OCI-M1 (cell line): ENCODE data around the gene KAT2A.
A peak's percentile ranks its signal among the peaks of the same experiment; 100 is the strongest.

Experiments
- DNase-seq: peaks from one replicate; lab custom pipeline; 2025; lab: John Stamatoyannopoulos, UW

Gene KAT2A

DNA sequence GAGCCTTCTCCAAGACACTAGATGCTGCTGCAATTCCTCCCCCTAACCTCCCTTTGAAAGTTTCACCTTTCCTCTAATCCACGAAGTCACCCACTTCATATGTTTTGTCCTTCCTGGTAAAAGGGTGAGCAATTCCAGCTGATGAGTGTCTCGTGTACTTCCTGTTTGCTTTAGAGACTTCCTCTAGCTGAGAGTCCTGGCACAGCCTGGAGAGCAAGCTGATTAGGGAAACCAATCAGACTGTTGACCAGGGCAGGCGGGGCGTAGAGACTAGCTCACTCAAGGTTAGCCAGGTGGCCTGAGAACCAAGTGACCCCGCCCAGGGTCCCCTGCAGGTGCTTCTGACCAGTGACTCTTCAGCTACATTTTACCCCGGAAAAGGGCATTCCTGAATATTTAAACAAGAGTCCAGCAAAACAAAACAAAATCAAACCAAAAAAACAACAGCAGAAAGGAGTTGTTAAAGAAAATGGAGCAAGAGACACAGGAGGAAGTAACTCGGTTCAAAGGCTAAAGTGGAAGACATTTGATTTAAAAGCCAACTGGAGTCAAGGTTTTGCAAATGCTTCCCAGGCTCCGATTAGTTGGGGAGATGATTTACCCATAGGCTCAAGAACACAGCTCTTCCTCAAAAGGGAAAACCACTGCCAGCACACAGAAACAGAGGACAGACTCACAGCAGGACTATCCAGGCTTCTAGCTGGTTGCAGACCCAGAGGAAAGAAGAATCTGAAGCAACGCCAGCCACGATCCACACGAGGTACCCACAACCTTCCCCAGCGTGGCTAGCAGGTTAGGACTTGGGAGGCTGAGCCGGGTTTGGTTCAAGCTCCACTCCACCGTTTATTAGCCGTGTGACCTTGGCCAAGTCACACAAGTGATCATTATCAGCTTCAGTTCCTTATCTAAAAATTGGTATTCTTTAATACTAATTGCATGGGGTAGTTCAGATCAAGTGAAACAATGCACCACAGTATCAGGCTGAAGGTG, 14.8 kb upstream of the KAT2A start:
- peak; percentile 44 for DNase-seq

DNA sequence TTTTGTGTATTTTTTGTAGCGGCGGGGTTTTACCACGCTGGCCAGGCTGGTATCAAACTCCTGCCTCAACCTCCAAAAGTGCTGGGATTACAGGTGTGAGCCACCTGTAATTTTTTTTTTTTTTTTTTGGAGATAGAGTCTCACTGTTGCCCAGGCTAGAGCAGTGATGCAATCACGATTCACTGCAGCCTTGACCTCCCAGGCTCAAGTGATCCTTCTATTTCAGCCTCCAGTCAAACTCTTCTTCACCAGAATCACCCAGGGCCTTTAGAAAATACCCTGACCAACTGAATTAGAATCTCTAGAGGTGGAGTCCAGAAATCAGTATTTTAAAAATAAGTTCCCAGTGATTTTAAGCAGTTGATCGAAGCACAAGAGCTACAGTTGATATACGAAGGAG, 14.0 kb upstream of the KAT2A start:
- DNase-seq, result no peak

DNA sequence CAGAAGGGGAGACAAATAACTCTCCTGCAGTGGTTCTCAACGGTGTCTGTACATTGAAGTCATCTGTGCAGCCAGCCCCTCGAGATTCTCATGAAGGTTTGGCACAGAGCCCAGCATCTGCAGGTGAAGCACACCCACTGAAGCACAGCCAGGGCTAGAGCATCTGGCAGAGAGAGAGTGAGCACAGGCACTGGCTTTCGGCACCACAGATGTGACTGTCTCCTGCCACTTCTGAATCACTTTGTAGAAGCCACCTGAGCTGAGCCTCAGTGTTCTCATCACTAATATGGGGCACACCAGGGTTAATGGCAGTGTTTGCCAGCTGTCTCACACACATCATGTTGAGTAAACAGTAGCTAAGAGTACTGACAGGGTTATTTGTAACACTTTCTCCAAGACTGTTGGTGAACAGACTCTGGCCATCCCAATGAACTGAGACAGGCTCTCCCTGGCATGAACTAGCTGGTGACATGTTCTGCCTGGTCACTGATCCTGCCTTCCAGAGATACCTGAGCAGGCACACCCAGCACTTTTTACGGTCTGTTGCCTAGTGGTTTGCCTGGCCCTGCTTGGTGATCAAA, 12.4 kb upstream of the KAT2A start:
- no peak for DNase-seq

DNA sequence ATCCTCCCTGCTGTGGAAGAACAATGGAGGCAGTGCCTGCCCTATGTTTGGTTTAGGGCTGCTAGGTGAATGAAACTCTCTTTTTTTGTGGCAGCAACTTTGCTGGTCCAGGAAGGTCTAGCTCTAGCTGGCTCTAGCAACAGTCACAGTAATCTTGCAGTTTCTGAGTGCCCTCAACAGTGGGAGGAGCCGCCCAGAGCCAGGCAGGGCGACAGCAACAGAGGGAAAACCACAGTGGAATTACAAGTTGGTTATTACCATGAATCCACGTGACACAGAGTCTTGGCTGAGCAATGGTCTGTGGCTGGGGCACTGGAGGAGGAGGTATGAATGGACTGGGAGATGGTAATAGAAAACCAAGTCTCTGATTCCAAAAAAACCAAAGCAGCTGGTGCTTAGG, 11.8 kb upstream of the KAT2A start:
- peak; percentile 84 for DNase-seq

DNA sequence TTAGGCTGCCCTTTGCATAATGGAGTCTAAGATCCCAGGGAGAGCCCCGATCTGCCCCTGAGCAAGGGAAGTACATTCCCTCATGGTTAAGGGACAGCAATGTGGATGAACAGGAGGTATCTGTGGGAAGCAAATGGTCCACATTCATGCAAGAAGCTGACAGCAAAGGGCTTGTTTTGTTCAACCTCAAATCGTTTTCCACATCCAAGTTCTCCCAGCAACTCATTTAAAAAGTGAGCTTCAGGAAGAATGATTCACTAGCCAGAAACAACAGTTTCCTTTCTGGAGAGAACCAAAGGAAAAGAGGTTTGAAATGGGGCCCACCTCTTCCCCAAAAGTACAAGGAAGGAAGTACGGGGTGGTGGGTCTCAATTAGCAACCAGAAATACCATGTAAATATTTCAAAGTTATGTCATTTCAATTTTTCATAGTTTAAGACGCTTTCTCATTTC, 10.8 kb upstream of the KAT2A start:
- no peak for DNase-seq

DNA sequence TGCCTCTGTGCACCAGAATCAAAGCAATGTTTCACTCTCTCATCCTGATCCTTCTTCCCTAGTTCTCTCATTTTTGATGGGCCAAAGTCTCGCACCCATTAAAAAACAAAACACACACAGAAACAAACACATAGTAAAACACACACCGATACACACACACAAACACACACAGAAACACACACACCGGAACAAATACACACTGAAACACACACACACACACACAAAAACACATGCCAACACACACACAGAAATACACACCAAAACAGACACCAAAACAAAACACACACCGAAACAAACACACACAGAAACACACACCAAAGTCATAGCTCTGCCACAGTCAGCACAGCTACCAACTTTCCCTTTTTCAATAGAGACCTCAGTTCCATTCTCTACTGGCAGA, 10.1 kb upstream of the KAT2A start:
- no peak for DNase-seq

DNA sequence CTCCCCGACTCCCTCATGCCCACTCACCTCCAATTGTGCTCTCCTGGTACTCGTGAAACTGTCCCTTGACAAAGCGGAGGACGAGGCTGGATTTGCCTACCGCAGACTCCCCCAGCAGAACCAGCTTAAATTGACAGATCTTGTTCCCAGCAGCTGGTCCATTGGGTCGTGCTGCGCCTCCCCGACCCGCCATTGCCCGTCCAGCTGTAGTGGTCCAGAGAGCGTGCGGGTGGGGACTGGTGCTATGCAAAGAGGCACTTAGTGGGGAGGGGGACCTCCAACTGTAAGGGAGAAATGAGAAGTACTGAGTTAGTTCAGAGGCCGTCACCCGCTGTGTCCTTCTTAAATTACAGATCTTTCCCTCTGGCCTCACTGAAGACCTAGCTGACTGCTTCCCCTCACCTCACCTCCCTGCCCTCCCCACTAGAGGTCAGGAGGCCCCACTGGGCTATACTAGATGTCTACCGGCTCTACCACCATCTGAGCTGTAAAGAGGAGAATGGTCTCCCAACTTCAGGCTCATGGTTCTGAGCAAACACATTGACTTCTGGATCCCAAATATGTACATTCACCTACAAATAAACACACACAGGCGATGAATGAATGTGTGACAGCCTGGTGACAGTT, 9.3 kb upstream of the KAT2A start:
- no peak for DNase-seq

DNA sequence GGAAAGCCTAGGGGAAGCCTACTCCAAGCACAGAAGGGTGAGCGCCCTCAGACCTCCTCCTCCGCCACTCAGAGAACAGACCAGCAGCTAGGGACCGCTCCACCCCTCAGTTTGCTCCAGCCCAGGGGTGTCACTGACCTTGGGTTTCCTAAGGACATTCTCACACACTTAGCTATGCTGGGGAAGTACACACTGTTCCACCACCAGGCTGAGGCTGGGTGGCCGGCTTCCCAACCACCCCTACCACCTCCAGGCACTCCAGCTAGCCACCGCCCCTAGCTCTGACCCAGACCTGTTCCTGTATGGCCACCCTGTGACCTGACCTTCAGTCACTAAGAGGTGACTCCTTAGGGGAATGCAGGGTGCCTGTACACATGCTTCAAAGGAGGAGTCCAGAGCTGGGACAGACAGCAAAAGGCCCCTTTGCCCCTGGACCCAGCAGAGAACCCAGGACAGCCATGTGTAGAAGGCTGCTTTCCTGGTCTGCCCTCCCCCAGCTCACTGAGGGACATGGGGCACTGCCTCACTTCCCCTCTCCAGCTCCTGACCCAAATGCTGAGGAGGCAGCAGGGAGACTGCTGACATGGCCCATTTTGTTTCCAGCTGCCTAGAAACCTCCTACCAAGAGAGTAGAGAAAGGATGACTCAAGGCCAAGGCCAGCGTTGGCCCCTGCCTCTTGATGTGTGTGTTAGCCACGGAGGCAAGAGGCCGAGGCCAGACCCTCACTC, 8.1 kb upstream of the KAT2A start:
- DNase-seq, result no peak

DNA sequence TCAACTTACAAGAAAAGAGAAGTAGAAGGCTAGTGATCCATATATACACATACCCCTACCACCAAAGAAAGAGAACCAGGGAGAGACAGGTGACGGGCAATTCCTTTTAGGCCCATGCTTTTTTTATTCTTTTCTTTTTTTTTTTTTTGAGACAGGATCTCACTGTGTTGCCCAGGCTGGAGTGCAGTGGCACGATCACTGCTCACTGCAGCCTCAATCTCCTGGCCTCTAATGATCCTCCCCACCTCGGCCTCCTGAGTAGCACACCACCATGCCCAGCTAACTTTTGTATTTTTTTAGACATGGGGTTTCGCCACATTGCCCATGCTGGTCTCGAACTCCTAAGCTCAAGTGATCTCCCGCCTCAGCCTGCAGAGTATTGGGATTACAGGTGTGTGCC, 6.2 kb upstream of the KAT2A start:
- no peak for DNase-seq

DNA sequence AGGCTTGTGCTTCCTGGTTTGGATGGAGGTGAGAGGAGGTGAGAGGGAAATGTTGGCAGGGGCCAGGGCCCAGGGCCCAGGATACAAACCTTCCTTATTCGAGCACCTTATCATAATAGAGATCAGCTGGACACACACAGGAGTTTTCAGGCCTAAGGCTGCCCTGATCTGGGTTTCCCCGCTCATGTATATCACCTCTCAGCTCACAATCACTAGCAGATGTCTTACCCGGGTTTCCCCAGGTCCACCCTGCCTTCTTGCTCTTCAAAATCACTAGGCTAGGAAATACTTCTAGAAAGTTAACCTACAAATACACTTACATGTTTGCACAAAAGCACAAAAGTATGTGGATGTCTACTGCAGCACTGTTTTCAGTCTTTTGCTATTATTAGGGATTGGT, 5.7 kb upstream of the KAT2A start:
- no peak for DNase-seq

DNA sequence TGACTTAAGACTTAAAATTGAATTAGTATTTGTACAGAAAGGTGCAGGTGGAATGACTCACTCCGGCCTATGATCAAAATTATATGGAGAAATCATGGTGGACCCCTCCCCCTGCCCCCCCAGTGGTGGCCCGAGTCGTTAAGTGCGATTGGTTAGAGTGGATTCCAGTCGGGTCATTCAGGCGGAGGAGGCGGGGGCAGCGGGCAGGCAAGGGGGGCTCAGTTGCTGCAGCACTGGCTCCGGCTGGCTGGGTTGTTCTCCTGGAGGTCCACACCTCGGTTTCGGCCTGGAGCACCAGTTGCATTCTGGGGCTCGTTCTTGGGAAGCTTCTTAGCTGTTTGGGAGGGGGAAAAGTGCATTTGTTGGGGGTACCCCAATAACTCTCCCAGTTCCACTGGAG, 4.4 kb upstream of the KAT2A start:
- DNase-seq, result no peak

DNA sequence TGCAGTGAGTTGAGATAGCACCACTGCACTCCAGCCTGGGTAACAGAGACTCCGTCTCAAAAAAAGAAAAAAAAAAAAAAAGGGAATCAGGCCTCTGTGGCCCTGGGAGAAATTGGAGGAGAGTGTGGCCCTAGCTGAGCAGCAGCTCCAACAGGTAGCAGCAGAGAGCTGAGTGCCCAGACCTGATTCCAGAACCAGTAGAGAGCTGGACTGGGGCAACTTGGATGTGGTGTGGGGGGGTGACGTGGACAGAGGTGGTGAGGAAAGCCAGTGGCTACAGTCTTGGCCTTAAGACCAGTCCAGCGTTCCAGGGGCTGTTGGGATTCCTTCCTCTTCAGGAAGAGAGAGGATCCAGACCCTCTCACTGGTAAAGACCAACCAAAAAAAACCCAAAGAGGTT, 3.1 kb upstream of the KAT2A start:
- DNase-seq, result no peak

DNA sequence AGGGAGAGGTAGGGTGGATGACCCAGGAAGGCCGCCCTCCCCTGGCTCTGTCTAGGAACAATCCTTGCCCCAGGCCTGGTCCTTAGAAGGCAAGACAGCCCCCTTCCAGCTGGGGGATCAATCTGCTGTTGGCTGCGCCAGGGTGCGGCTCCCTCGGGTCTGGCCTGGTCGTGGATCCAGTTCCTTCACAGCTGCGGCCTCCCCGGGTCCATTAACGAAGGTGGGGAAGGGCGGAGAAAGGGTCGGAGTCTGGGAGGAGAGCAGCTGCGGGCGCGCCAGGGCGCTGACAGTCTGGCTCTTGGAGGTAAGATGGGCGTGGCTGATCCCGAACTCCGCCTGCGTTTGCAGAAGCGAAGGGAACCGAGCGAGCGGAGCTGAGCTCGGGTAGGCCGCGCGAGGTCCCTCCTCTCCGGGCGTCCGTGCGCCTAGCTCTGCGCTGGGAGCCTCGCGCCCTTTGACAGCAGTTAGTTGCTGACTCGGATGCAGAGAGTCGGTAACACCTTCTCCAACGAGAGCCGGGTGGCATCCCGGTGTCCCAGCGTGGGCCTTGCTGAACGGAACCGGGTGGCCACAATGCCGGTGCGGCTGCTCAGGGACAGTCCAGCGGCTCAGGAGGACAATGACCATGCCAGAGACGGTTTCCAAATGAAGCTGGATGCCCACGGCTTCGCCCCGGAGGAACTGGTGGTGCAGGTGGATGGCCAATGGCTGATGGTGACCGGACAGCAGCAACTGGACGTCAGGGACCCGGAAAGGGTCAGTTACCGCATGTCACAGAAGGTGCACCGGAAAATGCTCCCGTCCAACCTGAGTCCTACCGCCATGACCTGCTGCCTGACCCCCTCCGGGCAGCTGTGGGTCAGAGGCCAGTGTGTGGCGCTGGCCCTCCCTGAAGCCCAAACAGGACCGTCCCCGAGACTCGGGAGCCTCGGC, 1.5 kb upstream of the KAT2A start, which contains the start of gene HSPB9:
Gene HSPB9 (plus strand): TSS at position 434 of the 933 bp plus-strand sequence. CDS start 47 bp downstream, at position 481.
- no peak for DNase-seq

DNA sequence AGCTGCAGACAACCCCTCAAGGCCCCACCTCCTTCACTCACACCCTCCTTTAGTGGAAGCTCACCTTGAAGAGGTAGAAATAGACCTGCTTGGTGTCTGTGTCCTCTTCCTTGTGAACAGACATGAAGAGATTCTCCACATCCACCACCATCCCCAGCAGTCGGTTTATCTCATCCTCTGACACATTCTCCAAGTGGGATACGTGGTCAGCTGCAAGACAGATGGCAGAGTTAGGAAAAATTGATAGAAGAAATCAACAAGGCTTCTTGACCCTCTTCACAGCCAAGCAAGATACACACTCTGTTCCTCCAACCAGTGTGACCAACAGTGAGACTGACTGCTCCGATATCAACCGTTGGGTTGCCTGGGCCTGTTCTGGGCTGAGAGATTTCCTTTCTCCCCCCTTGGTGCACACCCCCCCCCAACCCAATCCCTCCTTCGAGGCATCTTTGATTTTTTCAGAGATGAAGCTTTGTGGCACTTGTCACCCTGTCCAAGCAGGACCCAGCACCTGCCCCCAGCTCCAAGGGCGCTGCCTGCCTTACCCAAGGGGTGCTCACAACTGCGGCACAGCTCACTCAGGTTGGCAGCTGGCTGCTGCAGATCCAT, 902 bp downstream of the KAT2A start:
- peak; percentile 28 for DNase-seq

DNA sequence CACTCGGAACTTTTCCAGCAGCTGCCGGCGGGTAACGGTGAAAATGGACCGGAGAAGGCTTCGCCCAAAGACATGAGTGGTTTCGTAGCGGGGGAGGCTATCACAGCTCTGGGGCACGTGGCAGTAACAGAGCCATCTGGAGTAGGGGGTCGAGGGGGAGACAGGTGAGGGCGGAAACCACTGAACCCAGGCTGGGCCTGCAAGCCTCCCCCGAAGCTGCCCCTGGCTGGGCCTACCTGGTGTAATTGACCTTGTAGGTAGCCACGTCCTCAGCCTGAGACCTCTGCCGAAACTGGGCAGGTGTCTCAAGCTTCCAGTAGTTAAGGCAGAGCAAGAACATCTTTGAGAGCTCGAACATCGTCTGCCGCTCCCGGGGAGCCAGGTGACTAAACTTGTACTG, 1.9 kb downstream of the KAT2A start:
- no peak for DNase-seq

DNA sequence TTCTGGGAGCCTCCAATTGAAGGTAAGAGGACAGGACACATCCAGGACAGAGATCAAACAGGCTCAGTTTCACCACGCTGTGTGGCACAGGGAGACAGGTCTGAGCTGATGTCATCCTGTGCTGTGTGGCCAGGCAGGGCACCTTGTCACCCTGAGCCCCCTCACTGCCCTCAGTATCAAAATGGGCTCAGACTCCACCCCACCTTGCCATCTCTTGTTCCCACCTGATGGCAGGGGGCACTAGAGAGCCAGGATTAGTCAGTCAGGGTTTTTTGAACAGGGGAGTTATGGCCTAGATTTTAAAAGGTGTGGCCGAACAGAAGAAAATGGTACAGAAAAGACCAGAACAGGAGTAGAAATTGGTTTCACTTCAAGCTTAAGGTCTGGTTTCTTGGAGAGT, 2.6 kb downstream of the KAT2A start:
- peak; percentile 42 for DNase-seq

DNA sequence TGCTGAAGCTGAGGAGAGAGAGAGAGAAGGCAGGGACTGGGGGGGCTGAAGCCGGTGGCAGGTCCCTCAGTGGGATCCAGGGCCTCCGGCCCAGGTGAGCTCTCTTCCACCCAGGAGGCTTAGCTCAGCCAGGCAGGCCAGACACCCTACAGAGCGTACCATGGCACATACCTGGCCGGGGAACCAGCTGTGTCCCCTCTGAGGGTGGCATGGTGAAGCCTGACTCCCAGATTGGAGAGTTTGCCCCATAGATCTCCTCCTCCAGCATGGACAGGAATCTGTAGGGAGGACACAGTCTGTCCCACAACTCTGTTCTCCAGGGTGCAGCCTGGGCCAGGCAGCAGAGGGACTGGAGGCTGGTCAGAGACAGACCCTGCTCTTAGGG, 3.0 kb downstream of the KAT2A start:
- DNase-seq, result no peak

DNA sequence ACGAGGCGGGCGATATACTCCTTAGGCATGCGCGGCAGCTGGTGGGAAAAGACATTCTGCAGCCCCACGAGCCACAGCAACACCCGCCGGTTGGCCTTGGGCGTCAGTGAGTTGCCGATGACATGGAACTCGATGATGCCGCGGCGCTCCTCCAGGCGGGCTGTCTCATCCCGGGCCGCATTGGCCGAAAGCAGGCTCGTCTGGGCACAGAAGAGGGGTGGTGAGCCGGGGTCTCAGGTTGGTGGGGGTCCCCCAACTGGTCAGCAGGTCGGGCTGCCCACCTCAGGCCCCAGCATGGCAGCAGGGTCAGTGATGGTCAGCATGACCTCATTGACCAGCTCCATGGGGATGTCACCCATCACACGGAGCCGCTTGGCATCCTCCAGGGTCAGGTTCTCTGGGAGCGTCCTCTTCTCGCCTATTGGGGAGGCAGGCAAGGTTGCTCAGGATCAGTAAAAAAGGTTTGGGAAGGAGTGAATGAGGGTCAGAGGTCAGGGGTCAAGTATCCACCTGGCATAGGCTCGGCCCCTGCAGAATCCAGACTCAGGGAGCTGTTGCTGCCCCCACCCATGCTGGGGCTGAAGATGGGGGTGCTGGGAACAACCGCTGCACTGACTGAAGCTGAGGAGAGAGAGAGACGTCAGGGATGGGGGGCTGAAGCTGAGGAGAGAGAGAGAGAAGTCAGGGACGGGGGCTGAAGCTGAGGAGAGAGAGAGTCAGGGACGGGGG, 3.6 kb downstream of the KAT2A start:
- no peak for DNase-seq

DNA sequence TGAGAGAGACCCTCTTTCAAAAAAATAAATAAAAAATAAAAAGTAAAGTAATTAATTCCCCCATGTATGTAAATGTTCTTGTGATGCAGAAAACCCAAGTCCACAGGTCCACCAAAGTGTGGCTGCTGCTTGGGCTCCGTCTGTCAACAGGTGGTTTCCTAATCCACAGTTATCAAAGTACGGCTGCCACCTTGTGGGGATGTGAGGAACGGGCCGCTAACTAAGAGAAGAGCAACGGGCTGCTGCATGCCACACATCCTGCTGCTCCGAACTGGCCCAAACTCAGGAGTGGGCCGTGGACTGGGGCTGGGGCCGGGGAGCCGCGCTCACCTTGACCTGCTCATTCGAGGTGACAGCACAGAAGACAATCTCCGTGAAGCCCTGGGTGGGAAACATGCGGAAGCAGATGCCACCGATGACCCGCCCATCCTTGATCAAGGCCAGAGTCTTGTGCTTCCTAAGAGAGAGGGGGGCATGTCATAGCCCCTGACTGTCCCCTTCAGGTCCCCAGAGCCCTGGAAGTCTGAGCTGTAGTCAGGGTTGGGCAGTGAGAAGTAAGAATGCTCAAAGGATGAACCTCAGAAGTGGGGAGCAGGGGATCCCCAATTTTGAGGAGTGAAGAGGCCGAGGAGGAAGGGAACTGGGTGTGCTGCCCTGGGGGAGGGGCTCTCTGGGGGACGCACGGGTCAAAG, 4.3 kb downstream of the KAT2A start:
- peak; percentile 87 for DNase-seq
